ENCODE results near the gene FGF14.
"Not testable (repeated sequence)": the region's sequence is repeated elsewhere in the genome, so short reads cannot be mapped to it uniquely, and the experiment has no call there.

The FGF14 gene

GRCh38 chr13:102122147-102122546 is 279.7 kb downstream of the FGF14 start:
- no peak for DNase-seq

GRCh38 chr13:102117175-102117831 is 284.5 kb downstream of the FGF14 start:
- DNase-seq = no peak

GRCh38 chr13:102103469-102103868 is 298.4 kb downstream of the FGF14 start:
- DNase-seq = no peak

- DNase-seq = no peak
Measured at GRCh38 chr13:102100234-102100633, 301.6 kb downstream of the FGF14 start.

GRCh38 chr13:102097708-102098107 is 304.1 kb downstream of the FGF14 start:
- no peak for DNase-seq

- DNase-seq = not testable (repeated sequence)
Measured at GRCh38 chr13:102093288-102093687, 308.6 kb downstream of the FGF14 start.

GRCh38 chr13:102091231-102091630 is 310.6 kb downstream of the FGF14 start:
- DNase-seq = no peak

- no peak for DNase-seq
Measured at GRCh38 chr13:102090532-102090931, 311.3 kb downstream of the FGF14 start.

GRCh38 chr13:102089722-102090121 is 312.1 kb downstream of the FGF14 start:
- no peak for DNase-seq

- DNase-seq = no peak
Measured at GRCh38 chr13:102089177-102089576, 312.7 kb downstream of the FGF14 start.

GRCh38 chr13:102073251-102073650 is 328.6 kb downstream of the FGF14 start:
- DNase-seq = no peak

- DNase-seq = no peak
Measured at GRCh38 chr13:102071711-102072110, 330.1 kb downstream of the FGF14 start.

- DNase-seq = not testable (repeated sequence)
Measured at GRCh38 chr13:102068323-102068722, 333.5 kb downstream of the FGF14 start.

GRCh38 chr13:102055090-102055779 is 346.6 kb downstream of the FGF14 start:
- no peak for DNase-seq

GRCh38 chr13:102049853-102050252 is 352.0 kb downstream of the FGF14 start:
- no peak for DNase-seq

GRCh38 chr13:102045731-102046130 is 356.1 kb downstream of the FGF14 start:
- DNase-seq = no peak

GRCh38 chr13:102042746-102043145 is 359.1 kb downstream of the FGF14 start:
- no peak for DNase-seq

GRCh38 chr13:102041544-102041943 is 360.3 kb downstream of the FGF14 start:
- DNase-seq = no peak

GRCh38 chr13:102040812-102041211 is 361.0 kb downstream of the FGF14 start:
- no peak for DNase-seq

GRCh38 chr13:102039264-102039663 is 362.6 kb downstream of the FGF14 start:
- no peak for DNase-seq

GRCh38 chr13:102038787-102039186 is 363.1 kb downstream of the FGF14 start:
- no peak for DNase-seq

GRCh38 chr13:102035969-102036368 is 365.9 kb downstream of the FGF14 start:
- DNase-seq = no peak

GRCh38 chr13:102033857-102034331 is 368.0 kb downstream of the FGF14 start:
- no peak for DNase-seq

- DNase-seq = no peak
Measured at GRCh38 chr13:102033386-102033785, 368.5 kb downstream of the FGF14 start.

GRCh38 chr13:102028868-102029267 is 373.0 kb downstream of the FGF14 start:
- no peak for DNase-seq

Measured in NK-92 treated with Interleukin-12 subunit alpha and Interleukin-12 subunit beta, amount 100 ng/mL, for 24 hours (cell line).